A673 (cell line): ENCODE data around the gene ARSB. TPM values are rescaled to one million over a fixed set of nuclear protein-coding genes. Genes with fewer than 3 reads are reported as not detected.

Experiments
- BruUV-seq: library from RNA; stranded (reverse); fragments of 400-500 nt; replicated peaks from 2 replicates; lab custom pipeline; 2021; lab: Mats Ljungman, UMichigan
- CTCF ChIA-PET: fragments of 300-600 bp; sonication (Branson Sonifier 250); formaldehyde crosslinking; loops from one replicate; lab custom pipeline; 2022; ENCODE audit warnings: antibody characterized with exemption; lab: Charles Lee
- POLR2A ChIA-PET: fragments of 300-600 bp; sonication (Branson Sonifier 250); formaldehyde crosslinking; loops from one replicate; lab custom pipeline; 2022; ENCODE audit warnings: antibody characterized with exemption; ENCODE audit not compliant: low non-redundant PET; lab: Charles Lee
- DNase-seq: peaks from one replicate; pipeline ENCODE4 v3.0.0-alpha.2; 2015; ENCODE audit warnings: low spot score
- H3K27ac ChIP-seq: fragments of 200-600 bp; sonication (generic); 2 replicates; pipeline ENCODE4 v1.5.1; 2016; ENCODE audit warnings: mixed run types, low read depth, mild to moderate bottlenecking, mixed read lengths, antibody characterized with exemption, low read length; ENCODE audit not compliant: poor library complexity, severe bottlenecking
- H3K27me3 ChIP-seq: fragments of 200-600 bp; sonication (generic); replicated peaks from 2 replicates; pipeline ENCODE4 v1.6.1; 2017; ENCODE audit warnings: mixed run types, low read depth, mild to moderate bottlenecking, mixed read lengths, antibody characterized with exemption, low read length; ENCODE audit not compliant: insufficient read depth, poor library complexity
- H3K36me3 ChIP-seq: fragments of 200-600 bp; sonication (generic); 2 replicates; pipeline ENCODE4 v1.6.1; 2016; ENCODE audit warnings: mixed run types, mild to moderate bottlenecking, mixed read lengths, antibody characterized with exemption, low read length; ENCODE audit not compliant: insufficient read depth, poor library complexity, severe bottlenecking
- H3K4me1 ChIP-seq: fragments of 200-600 bp; sonication (generic); 2 replicates; pipeline ENCODE4 v1.6.1; 2017; ENCODE audit warnings: mixed run types, mild to moderate bottlenecking, mixed read lengths, antibody characterized with exemption, low read length; ENCODE audit not compliant: insufficient read depth, poor library complexity, severe bottlenecking
- H3K4me3 ChIP-seq: fragments of 200-600 bp; sonication (generic); 2 replicates; pipeline ENCODE4 v1.5.1; 2016; ENCODE audit warnings: low read depth, mixed run types, mild to moderate bottlenecking, mixed read lengths, low read length; ENCODE audit not compliant: poor library complexity, severe bottlenecking
- H3K9me3 ChIP-seq: fragments of 200-600 bp; sonication (generic); 2 replicates; pipeline ENCODE4 v1.6.1; 2016; ENCODE audit warnings: mixed run types, low read depth, mild to moderate bottlenecking, mixed read lengths, antibody characterized with exemption, low read length; ENCODE audit not compliant: poor library complexity, severe bottlenecking
- EZH2 ChIP-seq: fragments of 200-600 bp; sonication (generic); IDR thresholded peaks from 2 replicates; pipeline ENCODE4 v1.6.1; 2017; ENCODE audit warnings: borderline replicate concordance, low read depth, mild to moderate bottlenecking, mixed read lengths, antibody characterized with exemption, low read length; ENCODE audit not compliant: poor library complexity, severe bottlenecking
- intact Hi-C: fragments of 100-400 bp; cut with micrococcal nuclease; formaldehyde crosslinking; loops from one replicate; pipeline ENCODE4 v1.10.0; 2022; ENCODE audit not compliant: unreplicated experiment
- total RNA-seq: library from RNA; stranded (reverse); gene quantifications from 2 replicates; pipeline ENCODE4 v1.2.3, GENCODE V29; 2021
- TF ChIP-seq, protein P1 (sequence below): fragments of 300-800, 200-600 bp; sonication (generic); conservative IDR thresholded peaks from 2 replicates; pipeline ENCODE4 v1.5.1; 2017; ENCODE audit warnings: low read depth, mild to moderate bottlenecking, antibody characterized with exemption, low read length, moderate library complexity, mixed read lengths

The ARSB gene
- total RNA-seq, 1 experiment from 2014 or later: 16.8 TPM

DNA sequence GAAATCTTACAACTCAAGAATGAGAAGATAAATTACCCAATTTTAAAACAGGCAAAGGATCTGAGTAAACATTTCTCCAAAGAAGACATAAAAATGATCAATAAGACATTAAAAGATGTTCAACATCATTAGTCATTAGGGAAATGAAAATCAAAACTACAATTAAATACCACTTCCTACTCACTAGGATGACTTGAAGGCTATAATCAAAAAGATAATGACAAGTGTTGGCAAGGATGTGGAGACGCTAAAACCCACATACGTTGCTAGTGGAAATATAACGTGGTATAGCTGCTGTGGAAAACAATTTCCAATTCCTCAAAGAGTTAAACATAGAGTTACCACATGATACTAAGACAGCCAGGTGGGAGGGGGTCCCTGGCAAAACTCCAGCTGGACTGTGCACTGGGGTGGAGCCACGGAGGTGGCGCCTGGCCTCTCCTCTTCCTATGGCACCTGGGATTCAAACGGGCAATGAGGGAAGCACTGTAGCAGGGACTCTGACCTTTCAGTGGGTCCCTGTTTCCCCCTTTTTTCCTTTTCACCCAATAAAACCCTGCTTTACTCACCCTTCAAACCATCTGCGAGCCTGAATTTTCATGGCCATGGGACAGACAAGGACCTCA is 5.9 kb downstream of the ARSB start:
- Histone ChIP-seq H3K36me3 (no peaks in the 10 kb centered on the region), H3K9me3 (no peaks in the 10 kb centered on the region), H3K4me1 (peaks cover 7% of the 10 kb centered on the region), H3K27me3 (no peaks in the 10 kb centered on the region), H3K27ac (no peak overlapping the region), H3K4me3 (no peak overlapping the region)
- no peak for TF ChIP-seq EZH2
- TF ChIP-seq, protein P1, sequence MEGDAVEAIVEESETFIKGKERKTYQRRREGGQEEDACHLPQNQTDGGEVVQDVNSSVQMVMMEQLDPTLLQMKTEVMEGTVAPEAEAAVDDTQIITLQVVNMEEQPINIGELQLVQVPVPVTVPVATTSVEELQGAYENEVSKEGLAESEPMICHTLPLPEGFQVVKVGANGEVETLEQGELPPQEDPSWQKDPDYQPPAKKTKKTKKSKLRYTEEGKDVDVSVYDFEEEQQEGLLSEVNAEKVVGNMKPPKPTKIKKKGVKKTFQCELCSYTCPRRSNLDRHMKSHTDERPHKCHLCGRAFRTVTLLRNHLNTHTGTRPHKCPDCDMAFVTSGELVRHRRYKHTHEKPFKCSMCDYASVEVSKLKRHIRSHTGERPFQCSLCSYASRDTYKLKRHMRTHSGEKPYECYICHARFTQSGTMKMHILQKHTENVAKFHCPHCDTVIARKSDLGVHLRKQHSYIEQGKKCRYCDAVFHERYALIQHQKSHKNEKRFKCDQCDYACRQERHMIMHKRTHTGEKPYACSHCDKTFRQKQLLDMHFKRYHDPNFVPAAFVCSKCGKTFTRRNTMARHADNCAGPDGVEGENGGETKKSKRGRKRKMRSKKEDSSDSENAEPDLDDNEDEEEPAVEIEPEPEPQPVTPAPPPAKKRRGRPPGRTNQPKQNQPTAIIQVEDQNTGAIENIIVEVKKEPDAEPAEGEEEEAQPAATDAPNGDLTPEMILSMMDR: no peak
- no peak for DNase-seq
- ChIA-PET POLR2A (no interaction called here), CTCF (no interaction called here)
- no TSS peak for BruUV-seq
- intact Hi-C loops: no loop called here

DNA sequence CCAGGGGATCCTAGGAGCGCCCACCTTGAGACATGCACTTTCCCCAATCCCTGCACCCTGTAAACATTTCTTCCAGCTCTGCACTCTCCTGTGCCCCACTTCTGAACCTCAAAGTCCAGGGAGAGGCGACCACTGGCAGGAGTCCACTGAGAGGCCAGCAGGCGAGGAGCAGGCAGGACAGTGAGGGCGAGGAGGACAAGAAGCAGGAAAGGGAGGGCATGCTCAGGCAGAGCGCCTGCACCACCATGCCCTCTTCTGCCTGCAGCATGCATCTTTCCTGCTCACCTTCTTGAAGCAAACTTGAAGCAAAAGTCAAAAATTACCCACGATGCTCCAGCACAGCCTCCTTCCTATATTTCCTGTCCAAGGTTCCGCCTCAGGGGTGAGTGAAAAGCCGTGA is 10.1 kb downstream of the ARSB start:
- POLR2A ChIA-PET: no interaction called here
- H3K27me3 ChIP-seq: no peaks in the 10 kb centered on the region
- H3K4me1 ChIP-seq: peaks cover 13% of the 10 kb centered on the region
- BruUV-seq: no TSS peak
- no peak overlapping the region for H3K27ac ChIP-seq
- H3K36me3 ChIP-seq: no peaks in the 10 kb centered on the region
- no peak overlapping the region for H3K4me3 ChIP-seq
- DNase-seq: no peak
- TF ChIP-seq EZH2: no peak
- TF ChIP-seq, protein P1: no peak
- H3K9me3 ChIP-seq: no peaks in the 10 kb centered on the region
- intact Hi-C loops: no loop called here
- CTCF ChIA-PET: no interaction called here

DNA sequence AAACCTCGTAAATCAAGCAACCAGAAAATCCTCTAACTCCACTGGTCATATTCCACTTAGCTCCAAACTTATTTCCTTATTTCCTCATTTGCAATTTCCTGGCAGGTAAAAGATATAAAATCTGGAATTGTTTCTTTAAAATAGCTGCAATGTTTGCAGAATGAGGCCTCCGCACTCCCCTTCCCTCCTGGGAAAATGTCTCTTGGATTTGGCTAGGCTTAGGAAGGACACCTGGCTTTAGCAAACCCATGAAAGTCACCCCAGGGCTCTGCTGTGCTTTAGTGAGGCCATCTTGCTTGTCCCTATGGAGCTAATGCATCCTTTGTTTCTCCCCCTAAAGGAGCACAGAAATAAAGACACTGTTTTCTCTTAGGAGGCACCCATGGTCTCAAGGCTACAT is 10.5 kb downstream of the ARSB start:
- intact Hi-C loops: no loop called here
- POLR2A ChIA-PET: no interaction called here

More for the DNA sequence above, 10.5 kb downstream of the ARSB start:
- Histone ChIP-seq H3K4me1 (peaks cover 13% of the 10 kb centered on the region), H3K4me3 (no peak overlapping the region), H3K36me3 (no peaks in the 10 kb centered on the region), H3K27ac (no peak overlapping the region), H3K27me3 (no peaks in the 10 kb centered on the region), H3K9me3 (no peaks in the 10 kb centered on the region)
- TF ChIP-seq, protein P1: no peak
- TF ChIP-seq EZH2: no peak
- DNase-seq: no peak
- no TSS peak for BruUV-seq
- CTCF ChIA-PET: interaction anchor here (0.6 kb wide), 1 partner anchor 1117 kb away, joined by 6 read pairs; no protein-coding TSS in a partner anchor
